ENCODE results near the gene GLIS2.

GLIS2 gene

GRCh38 chr16:4385789-4386450 is 70.1 kb downstream of the GLIS2 start:
- FAIRE-seq, result no peak

- FAIRE-seq, result no peak
Observed at GRCh38 chr16:4386451-4386805, 70.6 kb downstream of the GLIS2 start.

GRCh38 chr16:4386951-4387565 is 71.2 kb downstream of the GLIS2 start:
- no peak for FAIRE-seq

- no peak for FAIRE-seq
Observed at GRCh38 chr16:4387781-4388180, 71.9 kb downstream of the GLIS2 start.

GRCh38 chr16:4388271-4389021 is 72.6 kb downstream of the GLIS2 start:
- no peak for FAIRE-seq
